Retinal pigment epithelial cell (primary cell): ENCODE results near the gene CLPTM1L.

ENCODE experiments used
- DNase-seq: peaks from one replicate; pipeline ENCODE4 v3.0.0-alpha.2; 2010; ENCODE audit warnings: low read depth
- H3K4me3 ChIP-seq: 2 replicates; pipeline ENCODE4 v1.5.1; 2011; ENCODE audit warnings: mild to moderate bottlenecking, low read length, control low read depth, moderate library complexity
- CTCF ChIP-seq: conservative IDR thresholded peaks from 2 replicates; pipeline ENCODE4 v1.5.1; 2011; ENCODE audit warnings: low read depth, low read length, control low read depth, inconsistent platforms

Gene CLPTM1L

GRCh38 chr5:1338506-1339070 is 6.3 kb downstream of the CLPTM1L start:
- no peak overlapping the region for H3K4me3 ChIP-seq
- no peak for TF ChIP-seq CTCF
- DNase-seq = no peak

GRCh38 chr5:1338196-1338490 is 6.8 kb downstream of the CLPTM1L start:
- no peak for DNase-seq
- no peak for TF ChIP-seq CTCF
- H3K4me3 ChIP-seq = no peak overlapping the region

GRCh38 chr5:1337489-1338195 is 7.3 kb downstream of the CLPTM1L start:
- DNase-seq = no peak
- no peak for TF ChIP-seq CTCF
- H3K4me3 ChIP-seq = no peak overlapping the region

GRCh38 chr5:1336749-1337488 is 8.0 kb downstream of the CLPTM1L start:
- no peak for TF ChIP-seq CTCF
- no peak for DNase-seq
- no peak overlapping the region for H3K4me3 ChIP-seq

- DNase-seq = no peak
- no peak overlapping the region for H3K4me3 ChIP-seq
- no peak for TF ChIP-seq CTCF
Observed at GRCh38 chr5:1336106-1336561, 8.8 kb downstream of the CLPTM1L start.

GRCh38 chr5:1335540-1336095 is 9.3 kb downstream of the CLPTM1L start:
- no peak for TF ChIP-seq CTCF
- no peak for DNase-seq
- H3K4me3 ChIP-seq = no peak overlapping the region
